T-helper 22 cell (primary cell): ENCODE results near the gene PEAK3.
A peak's percentile ranks its signal among the peaks of the same experiment; 100 is the strongest.

ENCODE experiments used
- DNase-seq: peaks from one replicate; pipeline ENCODE4 v3.0.0-alpha.2; 2020; ENCODE audit warnings: low read depth

Gene PEAK3

GRCh38 chr19:2249880-2250765 is 31.9 kb downstream of the PEAK3 start:
- no peak for DNase-seq

- DNase-seq: no peak
Observed at GRCh38 chr19:2249010-2249866, 32.7 kb downstream of the PEAK3 start, which contains the start of gene AMH. AMH (plus strand) TSS chr19:2249323; CDS start chr19:2249333, 10 bp downstream.

- no peak for DNase-seq
Observed at GRCh38 chr19:2248136-2249009, 33.6 kb downstream of the PEAK3 start.

GRCh38 chr19:2247433-2248101 is 34.4 kb downstream of the PEAK3 start:
- no peak for DNase-seq

GRCh38 chr19:2246801-2247361 is 35.1 kb downstream of the PEAK3 start:
- DNase-seq: no peak

GRCh38 chr19:2246014-2246620 is 35.9 kb downstream of the PEAK3 start:
- no peak for DNase-seq

GRCh38 chr19:2245273-2245672 is 36.7 kb downstream of the PEAK3 start:
- DNase-seq: no peak

- DNase-seq: no peak
Observed at GRCh38 chr19:2244486-2244885, 37.5 kb downstream of the PEAK3 start.

- DNase-seq: no peak
Observed at GRCh38 chr19:2244125-2244411, 37.9 kb downstream of the PEAK3 start.

GRCh38 chr19:2243274-2244124 is 38.5 kb downstream of the PEAK3 start:
- DNase-seq: no peak

- DNase-seq: no peak
Observed at GRCh38 chr19:2242816-2243215, 39.2 kb downstream of the PEAK3 start.

GRCh38 chr19:2242092-2242537 is 39.9 kb downstream of the PEAK3 start:
- DNase-seq: no peak

GRCh38 chr19:2240881-2241760 is 40.9 kb downstream of the PEAK3 start:
- no peak for DNase-seq

GRCh38 chr19:2239771-2240770 is 41.9 kb downstream of the PEAK3 start:
- DNase-seq: peak; percentile 42

GRCh38 chr19:2239173-2239572 is 42.8 kb downstream of the PEAK3 start:
- no peak for DNase-seq

GRCh38 chr19:2237869-2238153 is 44.2 kb downstream of the PEAK3 start:
- DNase-seq: no peak

- DNase-seq: no peak
Observed at GRCh38 chr19:2237051-2237868, 44.7 kb downstream of the PEAK3 start.
